ENCODE measurements around the gene STAMBP.

DNA sequence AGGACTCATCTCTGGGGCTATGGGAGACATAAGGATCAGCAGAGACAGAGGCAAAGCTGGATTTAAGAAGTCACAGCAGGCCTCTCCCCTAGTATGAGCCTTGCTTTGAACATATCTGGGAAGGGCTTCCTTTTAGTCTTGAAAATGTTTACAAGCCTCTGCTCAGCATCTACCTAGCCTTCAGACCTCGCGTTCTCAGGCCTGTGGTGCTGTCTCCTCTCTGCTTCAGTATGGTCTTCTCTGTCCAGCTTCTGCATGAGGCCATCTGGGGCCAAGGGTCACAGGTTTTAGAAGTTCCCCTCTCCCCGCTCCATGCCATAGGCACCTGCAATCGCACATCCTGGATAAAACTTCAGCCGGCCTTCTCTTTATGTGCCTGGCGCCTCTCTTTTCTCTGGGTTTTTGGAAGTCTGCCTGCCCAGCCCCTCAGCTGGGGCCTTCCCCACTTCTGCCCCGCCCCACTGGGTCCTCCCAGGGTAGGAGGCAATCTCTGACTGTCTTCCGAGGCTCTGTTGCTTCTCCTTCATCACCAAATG lies 71.1 kb downstream of the STAMBP start:
- TF ChIP-seq, protein P1, sequence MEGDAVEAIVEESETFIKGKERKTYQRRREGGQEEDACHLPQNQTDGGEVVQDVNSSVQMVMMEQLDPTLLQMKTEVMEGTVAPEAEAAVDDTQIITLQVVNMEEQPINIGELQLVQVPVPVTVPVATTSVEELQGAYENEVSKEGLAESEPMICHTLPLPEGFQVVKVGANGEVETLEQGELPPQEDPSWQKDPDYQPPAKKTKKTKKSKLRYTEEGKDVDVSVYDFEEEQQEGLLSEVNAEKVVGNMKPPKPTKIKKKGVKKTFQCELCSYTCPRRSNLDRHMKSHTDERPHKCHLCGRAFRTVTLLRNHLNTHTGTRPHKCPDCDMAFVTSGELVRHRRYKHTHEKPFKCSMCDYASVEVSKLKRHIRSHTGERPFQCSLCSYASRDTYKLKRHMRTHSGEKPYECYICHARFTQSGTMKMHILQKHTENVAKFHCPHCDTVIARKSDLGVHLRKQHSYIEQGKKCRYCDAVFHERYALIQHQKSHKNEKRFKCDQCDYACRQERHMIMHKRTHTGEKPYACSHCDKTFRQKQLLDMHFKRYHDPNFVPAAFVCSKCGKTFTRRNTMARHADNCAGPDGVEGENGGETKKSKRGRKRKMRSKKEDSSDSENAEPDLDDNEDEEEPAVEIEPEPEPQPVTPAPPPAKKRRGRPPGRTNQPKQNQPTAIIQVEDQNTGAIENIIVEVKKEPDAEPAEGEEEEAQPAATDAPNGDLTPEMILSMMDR (IDR thresholded peaks at IDR 0.05): no peak
- TF ChIP-seq POLR2A (IDR thresholded peaks at IDR 0.05): no peak
